ENCODE measurements around the gene UBA6. TPM values are rescaled to one million over a fixed set of nuclear protein-coding genes. Genes with fewer than 3 reads are reported as not detected.

The UBA6 gene
- total and polyA plus RNA-seq, 9 of the 15 experiments (the other 6 are each of a cell fraction or from before 2014, with no cell fraction given) = 22.9 to 139 (median 94.6) TPM

DNA sequence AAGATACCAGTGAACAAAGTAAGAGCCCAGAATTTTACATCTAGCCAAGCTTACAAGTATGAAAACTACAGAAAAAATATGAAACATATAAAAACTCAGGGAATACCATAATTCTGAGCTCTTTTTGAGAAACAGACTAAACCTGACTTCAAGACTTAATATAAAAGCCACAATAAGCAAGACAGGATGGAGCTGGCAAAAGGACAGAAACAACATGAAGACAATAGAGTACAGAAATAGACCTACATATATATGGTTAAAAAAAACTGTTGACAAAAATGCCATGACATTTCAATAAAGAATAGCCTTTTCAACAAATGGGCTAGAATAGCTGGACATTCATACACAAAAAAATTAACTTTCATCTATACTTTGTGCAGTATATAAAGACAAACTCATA lies 49.4 kb downstream of the UBA6 start (continued):
- TF ChIP-seq E2F3 (CRISPR knock-in tag; IDR thresholded peaks at IDR 0.05) (no peak), NFYB (IDR thresholded peaks at IDR 0.05; ENCODE audit: extremely low read depth, insufficient read length) (no peak), POLR3A (IDR thresholded peaks at IDR 0.05; ENCODE audit: borderline replicate concordance, extremely low read depth, insufficient read depth, insufficient read length) (no peak), RNF2 (IDR thresholded peaks at IDR 0.05) (no peak), SP1 (CRISPR knock-in tag; IDR thresholded peaks at IDR 0.05) (no peak), TAF15 (IDR thresholded peaks at IDR 0.05; ENCODE audit: low read depth, low read length) (no peak), KAT7 (CRISPR knock-in tag; IDR thresholded peaks at IDR 0.05; ENCODE audit: borderline replicate concordance) (no peak), MYC (IDR thresholded peaks at IDR 0.05; ENCODE audit: low read depth, low read length) (no peak), MYC (CRISPR knock-in tag; IDR thresholded peaks at IDR 0.05; ENCODE audit: borderline replicate concordance, low read depth) (no peak)
- TF ChIP-seq, protein P1, sequence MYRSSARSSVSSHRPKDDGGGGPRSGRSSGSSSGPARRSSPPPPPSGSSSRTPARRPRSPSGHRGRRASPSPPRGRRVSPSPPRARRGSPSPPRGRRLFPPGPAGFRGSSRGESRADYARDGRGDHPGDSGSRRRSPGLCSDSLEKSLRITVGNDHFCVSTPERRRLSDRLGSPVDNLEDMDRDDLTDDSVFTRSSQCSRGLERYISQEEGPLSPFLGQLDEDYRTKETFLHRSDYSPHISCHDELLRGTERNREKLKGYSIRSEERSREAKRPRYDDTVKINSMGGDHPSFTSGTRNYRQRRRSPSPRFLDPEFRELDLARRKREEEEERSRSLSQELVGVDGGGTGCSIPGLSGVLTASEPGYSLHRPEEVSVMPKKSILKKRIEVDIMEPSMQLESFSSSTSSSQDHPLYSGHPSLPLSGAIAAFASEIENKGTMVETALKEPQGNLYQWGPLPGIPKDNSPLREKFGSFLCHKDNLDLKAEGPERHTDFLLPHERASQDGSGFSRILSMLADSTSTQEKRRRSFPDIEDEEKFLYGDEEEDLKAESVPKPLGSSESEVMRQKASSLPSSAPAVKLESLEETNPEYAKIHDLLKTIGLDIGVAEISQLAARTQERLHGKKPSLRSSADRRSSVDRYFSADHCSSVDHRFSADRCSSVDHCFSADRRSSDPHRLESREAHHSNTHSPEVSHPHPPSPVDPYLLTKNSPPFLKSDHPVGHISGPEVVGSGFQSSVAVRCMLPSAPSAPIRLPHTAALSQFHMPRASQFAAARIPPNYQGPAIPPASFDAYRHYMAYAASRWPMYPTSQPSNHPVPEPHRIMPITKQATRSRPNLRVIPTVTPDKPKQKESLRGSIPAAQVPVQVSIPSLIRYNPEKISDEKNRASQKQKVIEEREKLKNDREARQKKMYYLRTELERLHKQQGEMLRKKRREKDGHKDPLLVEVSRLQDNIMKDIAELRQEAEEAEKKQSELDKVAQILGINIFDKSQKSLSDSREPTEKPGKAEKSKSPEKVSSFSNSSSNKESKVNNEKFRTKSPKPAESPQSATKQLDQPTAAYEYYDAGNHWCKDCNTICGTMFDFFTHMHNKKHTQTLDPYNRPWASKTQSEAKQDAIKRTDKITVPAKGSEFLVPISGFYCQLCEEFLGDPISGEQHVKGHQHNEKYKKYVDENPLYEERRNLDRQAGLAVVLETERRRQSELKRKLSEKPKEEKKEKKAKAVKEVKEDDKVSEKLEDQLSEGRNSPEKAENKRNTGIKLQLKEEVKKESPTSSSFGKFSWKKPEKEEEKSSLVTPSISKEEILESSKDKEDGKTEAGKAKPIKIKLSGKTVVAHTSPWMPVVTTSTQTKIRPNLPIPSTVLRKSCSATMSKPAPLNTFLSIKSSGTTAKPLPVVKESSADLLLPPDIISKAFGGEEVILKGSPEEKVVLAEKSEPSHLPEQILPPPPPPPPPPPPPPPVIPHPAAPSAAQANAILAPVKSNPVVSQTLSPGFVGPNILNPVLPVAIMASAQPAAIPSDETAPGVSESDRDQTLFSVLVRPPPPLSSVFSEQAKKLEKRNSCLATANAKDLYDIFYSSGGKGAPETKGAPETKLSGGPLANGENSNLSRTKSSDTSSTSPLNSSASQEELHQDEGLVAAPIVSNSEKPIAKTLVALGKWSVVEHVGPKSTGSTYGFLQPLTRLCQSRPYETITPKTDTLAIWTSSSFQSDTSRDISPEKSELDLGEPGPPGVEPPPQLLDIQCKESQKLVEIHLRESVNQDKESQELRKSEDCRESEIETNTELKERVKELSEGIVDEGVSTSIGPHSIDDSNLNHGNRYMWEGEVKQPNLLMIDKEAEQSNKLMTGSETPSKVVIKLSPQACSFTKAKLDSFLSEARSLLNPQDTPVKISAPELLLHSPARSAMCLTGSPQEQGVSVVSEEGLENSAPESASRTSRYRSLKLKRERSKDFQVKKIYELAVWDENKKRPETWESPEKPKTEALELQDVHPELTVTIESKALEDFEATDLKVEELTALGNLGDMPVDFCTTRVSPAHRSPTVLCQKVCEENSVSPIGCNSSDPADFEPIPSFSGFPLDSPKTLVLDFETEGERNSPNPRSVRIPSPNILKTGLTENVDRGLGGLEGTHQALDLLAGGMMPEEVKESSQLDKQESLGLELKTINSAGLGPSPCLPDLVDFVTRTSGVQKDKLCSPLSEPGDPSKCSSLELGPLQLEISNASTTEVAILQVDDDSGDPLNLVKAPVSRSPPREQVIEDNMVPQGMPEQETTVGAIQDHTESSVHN (IDR thresholded peaks at IDR 0.05; ENCODE audit: borderline replicate concordance in 1 of 2, low read depth in 1 of 2) = no peak
- TF ChIP-seq, protein P2, sequence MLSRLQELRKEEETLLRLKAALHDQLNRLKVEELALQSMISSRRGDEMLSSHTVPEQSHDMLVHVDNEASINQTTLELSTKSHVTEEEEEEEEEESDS (CRISPR knock-in tag; IDR thresholded peaks at IDR 0.05) = no peak

Measured in K562 (cell line).